H9 (cell line): ENCODE measurements around the gene SEC22A. TPM values are rescaled to one million over a fixed set of nuclear protein-coding genes. Genes with fewer than 3 reads are reported as not detected.

Experiments
- DNase-seq: peaks from one replicate; pipeline ENCODE4 v3.0.0-alpha.2; 2017
- H2AFZ ChIP-seq: one replicate; pipeline ENCODE4 v1.6.1; 2013; ENCODE audit warnings: mild to moderate bottlenecking, low read length, control low read depth, moderate library complexity
- H2AK5ac ChIP-seq: 2 replicates; pipeline ENCODE4 v1.6.1; 2013; ENCODE audit warnings: low read length, control low read depth, mixed read lengths; ENCODE audit not compliant: insufficient read length
- H2BK120ac ChIP-seq: one replicate; pipeline ENCODE4 v1.6.1; 2013; ENCODE audit warnings: low read depth, mild to moderate bottlenecking, low read length, control low read depth, inconsistent platforms; ENCODE audit not compliant: poor library complexity, severe bottlenecking
- H2BK12ac ChIP-seq: 2 replicates; pipeline ENCODE4 v1.6.1; 2013; ENCODE audit warnings: low read length, control low read depth, mixed read lengths, low read depth; ENCODE audit not compliant: insufficient read length
- H2BK15ac ChIP-seq: 2 replicates; pipeline ENCODE4 v1.6.1; 2013; ENCODE audit warnings: low read depth, low read length, control low read depth
- H2BK20ac ChIP-seq: one replicate; pipeline ENCODE4 v1.6.1; 2013; ENCODE audit warnings: low read depth, mild to moderate bottlenecking, low read length, control low read depth, inconsistent platforms; ENCODE audit not compliant: poor library complexity, severe bottlenecking
- H2BK5ac ChIP-seq: 2 replicates; pipeline ENCODE4 v1.6.1; 2013; ENCODE audit warnings: low read length, control low read depth, mixed read lengths; ENCODE audit not compliant: insufficient read length
- H3K14ac ChIP-seq: 2 replicates; pipeline ENCODE4 v1.6.1; 2013; ENCODE audit warnings: low read length, control low read depth; ENCODE audit not compliant: insufficient read depth
- H3K18ac ChIP-seq: 2 replicates; pipeline ENCODE4 v1.6.1; 2013; ENCODE audit warnings: low read depth, mild to moderate bottlenecking, mixed read lengths, low read length, control low read depth; ENCODE audit not compliant: insufficient read length
- H3K23ac ChIP-seq: 2 replicates; pipeline ENCODE4 v1.6.1; 2013; ENCODE audit warnings: low read length, control low read depth, mixed read lengths, low read depth; ENCODE audit not compliant: insufficient read length
- H3K23me2 ChIP-seq: 2 replicates; pipeline ENCODE4 v1.6.1; 2013; ENCODE audit warnings: low read depth, mild to moderate bottlenecking, mixed read lengths, low read length, control low read depth; ENCODE audit not compliant: insufficient read length, poor library complexity, severe bottlenecking
- H3K27ac ChIP-seq: 2 replicates; pipeline ENCODE4 v1.5.1; 2013; ENCODE audit warnings: low read length, control low read depth, mixed read lengths, low read depth; ENCODE audit not compliant: insufficient read length
- H3K27me3 ChIP-seq: 2 replicates; pipeline ENCODE4 v1.6.1; 2013; ENCODE audit warnings: low read length, control low read depth, inconsistent platforms; ENCODE audit not compliant: insufficient read depth
- H3K4ac ChIP-seq: 2 replicates; pipeline ENCODE4 v1.6.1; 2013; ENCODE audit warnings: low read depth, mild to moderate bottlenecking, control low read depth, inconsistent platforms, low read length, moderate library complexity
- H3K4me1 ChIP-seq: 2 replicates; pipeline ENCODE4 v1.6.1; 2013; ENCODE audit warnings: low read length, control low read depth, inconsistent platforms; ENCODE audit not compliant: insufficient read depth
- H3K4me2 ChIP-seq: 2 replicates; pipeline ENCODE4 v1.6.1; 2013; ENCODE audit warnings: low read length, control low read depth, mixed read lengths; ENCODE audit not compliant: insufficient read length, insufficient read depth
- H3K56ac ChIP-seq: 2 replicates; pipeline ENCODE4 v1.6.1; 2013; ENCODE audit warnings: low read depth, mild to moderate bottlenecking, mixed read lengths, low read length, control low read depth; ENCODE audit not compliant: insufficient read length
- H3K79me1 ChIP-seq: 2 replicates; pipeline ENCODE4 v1.6.1; 2013; ENCODE audit warnings: low read depth, mild to moderate bottlenecking, moderate library complexity, low read length, control low read depth, inconsistent platforms; ENCODE audit not compliant: insufficient read depth, poor library complexity, severe bottlenecking
- H3K79me2 ChIP-seq: 2 replicates; pipeline ENCODE4 v1.6.1; 2013; ENCODE audit warnings: low read length, control low read depth, inconsistent platforms; ENCODE audit not compliant: insufficient read depth
- H3K9ac ChIP-seq: 2 replicates; pipeline ENCODE4 v1.6.1; 2013; ENCODE audit warnings: low read length, control low read depth, mixed read lengths; ENCODE audit not compliant: insufficient read length; ENCODE audit errors: extremely low read depth
- H3K9me3 ChIP-seq: one replicate; pipeline ENCODE4 v1.6.1; 2013; ENCODE audit warnings: low read depth, low read length, inconsistent platforms; ENCODE audit not compliant: control insufficient read depth
- H3T11ph ChIP-seq: one replicate; pipeline ENCODE4 v1.6.1; 2013; ENCODE audit warnings: mild to moderate bottlenecking, low read length, control low read depth, inconsistent platforms
- H4K20me1 ChIP-seq: one replicate; pipeline ENCODE4 v1.6.1; 2013; ENCODE audit not compliant: control insufficient read depth, insufficient read length, insufficient read depth
- H4K5ac ChIP-seq: 2 replicates; pipeline ENCODE4 v1.6.1; 2013; ENCODE audit warnings: low read depth, mild to moderate bottlenecking, mixed read lengths, low read length, control low read depth; ENCODE audit not compliant: insufficient read length
- H4K8ac ChIP-seq: replicated peaks from 2 replicates; pipeline ENCODE4 v1.6.1; 2013; ENCODE audit warnings: low read length, control low read depth, mixed read lengths, low read depth; ENCODE audit not compliant: insufficient read length
- H4K91ac ChIP-seq: 2 replicates; pipeline ENCODE4 v1.6.1; 2013; ENCODE audit warnings: low read depth, mild to moderate bottlenecking, moderate library complexity, mixed read lengths, low read length, control low read depth; ENCODE audit not compliant: insufficient read length
- H3K27ac Mint-ChIP-seq, 3 experiments: 2 replicates in 2 of 3; 3 replicates in 1 of 3; pipeline ENCODE4 v1.8.0; 2020 to 2021; ENCODE audit warnings: mixed read lengths in 3 of 3, mild to moderate bottlenecking in 1 of 3, moderate library complexity in 1 of 3
- H3K27me3 Mint-ChIP-seq: 2 replicates; pipeline ENCODE4 v1.8.0; 2021; ENCODE audit warnings: low read depth, mild to moderate bottlenecking, moderate library complexity, mixed read lengths
- H3K36me3 Mint-ChIP-seq, 3 experiments: 2 replicates in 2 of 3; 3 replicates in 1 of 3; pipeline ENCODE4 v1.8.0; 2020 to 2021; ENCODE audit warnings: low read depth in 3 of 3, mixed read lengths in 3 of 3; ENCODE audit not compliant: insufficient read depth in 1 of 3
- H3K4me1 Mint-ChIP-seq, 2 experiments: 2 replicates each; pipeline ENCODE4 v1.8.0; 2020; ENCODE audit warnings: mixed read lengths in 2 of 2
- H3K4me3 Mint-ChIP-seq, 2 experiments: 2 replicates in 1 of 2; 3 replicates in 1 of 2; pipeline ENCODE4 v1.8.0; 2020 to 2021; ENCODE audit warnings: mild to moderate bottlenecking in 2 of 2, mixed read lengths in 2 of 2, moderate library complexity in 1 of 2
- H3K9me3 Mint-ChIP-seq, 2 experiments: 2 replicates in 1 of 2; 3 replicates in 1 of 2; pipeline ENCODE4 v1.8.0; 2020; ENCODE audit warnings: mild to moderate bottlenecking in 2 of 2, mixed read lengths in 2 of 2, moderate library complexity in 1 of 2
- CTCF ChIP-seq: fragments of 200-600 bp; sonication (generic); conservative IDR thresholded peaks from 3 replicates; pipeline ENCODE4 v1.8.0; 2021; ENCODE audit warnings: antibody characterized with exemption, mild to moderate bottlenecking
- WGBS: extraction: QIAGEN DNeasy Blood & Tissue Kit; methylation state at CpG from one replicate; pipeline ENCODE4 v1.1.7; 2013; ENCODE audit warnings: missing lambda C conversion rate, low lambda C conversion rate, mixed read lengths; ENCODE audit not compliant: insufficient read length; ENCODE audit errors: extremely low coverage; 5-methylcytosine and 5-hydroxymethylcytosine counted together
- total RNA-seq: library from RNA; stranded (reverse); gene quantifications from 2 replicates; pipeline ENCODE4 v1.2.1, GENCODE V29; 2021

Gene SEC22A
- total RNA-seq, 1 experiment from 2014 or later = 9.9 TPM

- Histone ChIP-seq H3K23me2 (no peaks in the 10 kb centered on the region), H2AK5ac (no peak overlapping the region), H2BK20ac (no peak overlapping the region), H4K20me1 (no peaks in the 10 kb centered on the region), H3K27ac (no peak overlapping the region), H2BK12ac (no peak overlapping the region), H3K14ac (no peak overlapping the region), H4K91ac (no peak overlapping the region), H3K4me2 (no peak overlapping the region), H3K23ac (no peak overlapping the region), H3T11ph (no peak overlapping the region), H3K27me3 (no peaks in the 10 kb centered on the region), H2BK120ac (no peak overlapping the region), H3K18ac (no peak overlapping the region), H3K79me1 (no peaks in the 10 kb centered on the region), H2BK15ac (no peak overlapping the region), H3K9me3 (no peaks in the 10 kb centered on the region), H2BK5ac (no peak overlapping the region), H4K5ac (no peak overlapping the region), H3K4me1 (peaks cover 4% of the 10 kb centered on the region; the same call in 1 of the 2 replicates), H2AFZ (no peak overlapping the region), H3K56ac (no peak overlapping the region), H3K9ac (no peak overlapping the region), H4K8ac (no peak overlapping the region), H3K79me2 (no peaks in the 10 kb centered on the region), H3K4ac (no peak overlapping the region)
- Mint-ChIP-seq H3K4me1 (peaks cover 12 to 13% of the 10 kb centered on the region in 2 experiments), H3K27ac (no peak overlapping the region), H3K4me3 (no peak overlapping the region), H3K27me3 (no peaks in the 10 kb centered on the region), H3K36me3 (peaks cover 0 to 9% (median 8%) of the 10 kb centered on the region in 3 experiments; a peak in 3 of 7 replicates), H3K9me3 (no peaks in the 10 kb centered on the region)
- no CpG with 5 or more reads among the region's 9 CpGs for WGBS
- no peak for DNase-seq
- TF ChIP-seq CTCF = no peak
These were observed 81.3 kb downstream of the SEC22A start for GRCh38 chr3:123283074-123283473.
